Upper lobe of right lung (tissue), 1 donor: ENCODE results near the gene EFHC1. TPM values are rescaled to one million over a fixed set of nuclear protein-coding genes. Genes with fewer than 3 reads are reported as not detected.

Source experiments
- ATAC-seq: fragments of 200-7000 bp; cut with Tn5 transposase; one replicate; pipeline ENCODE4 v1.9.1; 2020; ENCODE audit warnings: mild to moderate bottlenecking, moderate library complexity
- DNase-seq: peaks from one replicate; pipeline ENCODE4 v3.0.0-alpha.2; 2020
- H3K27ac ChIP-seq: fragments of 200-600 bp; one replicate; pipeline ENCODE4 v1.8.0; 2022
- H3K27me3 ChIP-seq: fragments of 200-600 bp; one replicate; pipeline ENCODE4 v1.8.0; 2022; ENCODE audit warnings: mild to moderate bottlenecking
- H3K36me3 ChIP-seq: fragments of 200-600 bp; one replicate; pipeline ENCODE4 v1.8.0; 2022
- H3K4me1 ChIP-seq: fragments of 200-600 bp; one replicate; pipeline ENCODE4 v1.8.0; 2022
- H3K4me3 ChIP-seq: fragments of 200-600 bp; one replicate; pipeline ENCODE4 v1.8.0; 2022; ENCODE audit warnings: mild to moderate bottlenecking
- H3K9me3 ChIP-seq: fragments of 200-600 bp; one replicate; pipeline ENCODE4 v1.8.0; 2022
- intact Hi-C: fragments of 100-400 bp; cut with DNase I; formaldehyde crosslinking; loops from one replicate; pipeline ENCODE4 v1.11.0; 2022
- total RNA-seq: library from RNA; stranded (reverse); fragmentation: NEBNext Ultra II Directional; extraction: Animal tissue kit (Norgen Biotek cat#: 25700); gene quantifications from one replicate; pipeline ENCODE4 v1.2.1, GENCODE V29; 2021
- TF ChIP-seq, protein P1 (sequence below): fragments of 200-600 bp; IDR thresholded peaks from one replicate; pipeline ENCODE4 v1.8.0; 2022; ENCODE audit warnings: antibody characterized with exemption
- donor health status: DM: no; HTN: yes; CAD: no; lungs with severe emphysema.

EFHC1 gene
- total RNA-seq, 1 donor from 2014 or later = 16.8 TPM

DNA sequence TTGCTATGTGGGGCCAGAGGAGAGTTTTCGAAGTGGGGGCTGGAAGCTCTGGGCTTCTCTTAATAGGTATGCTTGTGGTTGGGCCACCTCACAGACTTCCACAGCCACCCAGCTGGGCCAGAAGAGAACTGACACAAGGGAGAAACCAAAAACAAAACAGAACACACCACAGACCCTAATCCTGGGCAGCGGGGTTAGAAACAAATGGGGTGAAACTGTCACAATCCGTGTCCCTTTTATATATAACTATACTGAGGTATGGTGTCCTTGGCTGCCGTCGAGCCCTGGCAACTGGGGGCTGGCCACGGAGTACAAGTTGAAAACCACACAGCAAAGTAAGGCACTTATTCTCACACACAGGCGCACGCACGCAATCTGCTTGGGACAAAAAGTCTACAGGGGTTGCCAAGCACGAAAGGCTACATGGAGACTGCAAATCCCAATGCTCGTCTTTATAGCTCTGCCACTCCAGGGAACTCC lies 78.4 kb downstream of the EFHC1 start:
- DNase-seq = no peak
- no peak for ATAC-seq
- Histone ChIP-seq H3K4me1 (peaks cover 4% of the 10 kb centered on the region), H3K36me3 (peaks cover 12% of the 10 kb centered on the region), H3K4me3 (no peak overlapping the region), H3K9me3 (no peaks in the 10 kb centered on the region), H3K27ac (no peak overlapping the region), H3K27me3 (no peaks in the 10 kb centered on the region)
- TF ChIP-seq, protein P1, sequence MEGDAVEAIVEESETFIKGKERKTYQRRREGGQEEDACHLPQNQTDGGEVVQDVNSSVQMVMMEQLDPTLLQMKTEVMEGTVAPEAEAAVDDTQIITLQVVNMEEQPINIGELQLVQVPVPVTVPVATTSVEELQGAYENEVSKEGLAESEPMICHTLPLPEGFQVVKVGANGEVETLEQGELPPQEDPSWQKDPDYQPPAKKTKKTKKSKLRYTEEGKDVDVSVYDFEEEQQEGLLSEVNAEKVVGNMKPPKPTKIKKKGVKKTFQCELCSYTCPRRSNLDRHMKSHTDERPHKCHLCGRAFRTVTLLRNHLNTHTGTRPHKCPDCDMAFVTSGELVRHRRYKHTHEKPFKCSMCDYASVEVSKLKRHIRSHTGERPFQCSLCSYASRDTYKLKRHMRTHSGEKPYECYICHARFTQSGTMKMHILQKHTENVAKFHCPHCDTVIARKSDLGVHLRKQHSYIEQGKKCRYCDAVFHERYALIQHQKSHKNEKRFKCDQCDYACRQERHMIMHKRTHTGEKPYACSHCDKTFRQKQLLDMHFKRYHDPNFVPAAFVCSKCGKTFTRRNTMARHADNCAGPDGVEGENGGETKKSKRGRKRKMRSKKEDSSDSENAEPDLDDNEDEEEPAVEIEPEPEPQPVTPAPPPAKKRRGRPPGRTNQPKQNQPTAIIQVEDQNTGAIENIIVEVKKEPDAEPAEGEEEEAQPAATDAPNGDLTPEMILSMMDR = no peak
- intact Hi-C loops = no loop called here

DNA sequence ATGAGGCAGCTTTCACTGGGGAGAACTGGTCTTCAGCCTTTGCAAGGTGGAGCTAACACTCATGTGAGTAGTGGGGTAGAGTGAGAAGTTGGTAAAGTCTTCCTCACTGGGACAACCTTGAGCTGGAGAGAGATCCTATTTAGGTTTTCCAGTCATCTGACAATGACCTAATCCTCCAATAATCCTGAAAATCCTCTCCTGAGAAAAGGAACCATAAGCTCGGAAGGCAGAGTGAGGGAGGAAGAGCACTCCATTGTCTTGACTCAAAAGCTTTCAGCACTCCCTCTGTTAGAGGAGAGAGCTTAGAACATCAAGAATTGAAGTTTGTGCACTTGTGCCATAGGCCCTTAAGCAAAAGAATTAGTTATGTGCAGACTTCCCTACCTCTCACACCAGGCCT lies 78.9 kb downstream of the EFHC1 start:
- H3K4me1 ChIP-seq = peaks cover 9% of the 10 kb centered on the region
- intact Hi-C loops = no loop called here
- ATAC-seq = no peak

DNA sequence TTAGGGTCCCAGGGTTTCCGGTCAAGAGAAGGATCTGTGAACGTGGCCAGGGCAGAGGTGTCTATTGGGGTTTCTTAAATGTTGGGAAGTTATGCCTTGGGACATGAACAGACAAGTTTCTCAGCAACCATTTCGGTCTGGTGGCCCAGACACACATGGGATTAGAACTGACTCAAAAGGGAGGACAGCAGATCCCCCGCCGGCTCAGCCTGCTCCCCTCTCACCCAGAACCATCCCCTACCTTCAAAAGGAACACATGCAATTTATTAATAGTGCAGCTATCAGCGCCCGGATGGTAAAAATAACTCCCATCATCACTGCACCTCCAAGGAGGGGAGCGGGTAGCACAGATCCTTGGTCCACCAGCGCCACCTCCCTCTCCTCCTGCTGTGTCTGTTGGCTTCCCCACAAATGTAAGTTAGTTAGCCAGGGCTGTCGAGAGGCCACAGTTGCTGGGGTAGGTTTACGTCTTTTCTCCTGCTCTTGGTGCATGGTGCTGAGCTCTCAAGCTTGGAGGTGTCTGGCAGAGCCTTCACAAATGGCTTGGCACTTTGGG lies 79.6 kb downstream of the EFHC1 start:
- no peak overlapping the region for H3K27ac ChIP-seq
- DNase-seq (no peak), ATAC-seq (no peak)
- peaks cover 12% of the 10 kb centered on the region for H3K36me3 ChIP-seq
- intact Hi-C loops = no loop called here
- TF ChIP-seq, protein P1 = no peak
- H3K9me3 ChIP-seq = no peaks in the 10 kb centered on the region
- peaks cover 16% of the 10 kb centered on the region for H3K4me1 ChIP-seq
- H3K27me3 ChIP-seq = no peaks in the 10 kb centered on the region
- no peak overlapping the region for H3K4me3 ChIP-seq

More for the DNA sequence above, 78.9 kb downstream of the EFHC1 start:
- Histone ChIP-seq H3K27me3 (no peaks in the 10 kb centered on the region), H3K27ac (no peak overlapping the region), H3K4me3 (no peak overlapping the region), H3K36me3 (peaks cover 12% of the 10 kb centered on the region), H3K9me3 (no peaks in the 10 kb centered on the region)
- no peak for DNase-seq
- TF ChIP-seq, protein P1 = no peak

DNA sequence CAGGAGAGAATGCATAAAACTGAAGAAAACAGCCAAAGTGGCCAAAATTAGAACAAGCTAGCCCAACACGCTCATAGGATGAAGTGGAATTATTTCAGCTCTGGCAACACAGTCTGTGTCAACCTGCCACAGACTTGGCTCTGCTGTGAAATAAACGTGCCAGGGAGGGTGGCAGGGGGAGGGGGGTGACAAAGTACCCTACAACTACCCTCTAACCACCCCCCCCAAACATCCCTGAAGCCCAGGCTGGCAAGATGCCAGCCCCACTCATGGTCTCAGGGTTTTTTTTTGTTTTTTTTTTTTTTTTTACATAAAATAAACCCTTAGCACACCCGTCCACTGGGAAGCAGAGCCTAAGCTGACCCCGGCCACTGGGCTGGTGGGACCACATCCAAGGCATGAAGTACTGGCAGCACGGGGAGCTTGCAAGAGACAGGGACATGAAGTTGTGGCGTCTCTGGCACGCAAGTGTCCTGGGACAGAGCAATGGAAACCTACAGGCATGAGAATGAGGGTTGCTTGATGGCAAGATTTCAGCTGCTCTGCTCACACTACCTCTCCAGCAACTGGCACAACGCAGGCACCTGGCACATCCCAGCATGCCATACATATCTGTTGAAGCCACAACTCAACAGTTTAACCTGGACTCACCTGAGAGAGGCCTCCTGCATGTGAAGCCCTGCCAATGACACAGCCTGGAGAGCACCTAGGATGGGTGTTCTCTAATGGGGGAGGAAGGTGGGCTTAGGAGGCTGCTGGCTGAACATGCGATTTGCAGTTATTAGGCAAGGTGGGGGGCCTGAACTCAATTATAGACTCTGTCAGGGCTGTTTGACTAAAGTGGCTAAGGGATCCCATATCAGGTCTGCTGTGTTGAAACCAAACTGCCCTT lies 80.3 kb downstream of the EFHC1 start:
- ATAC-seq (no peak), DNase-seq (no peak)
- peaks cover 12% of the 10 kb centered on the region for H3K36me3 ChIP-seq
- no peak overlapping the region for H3K27ac ChIP-seq
- TF ChIP-seq, protein P1 = no peak
- H3K4me1 ChIP-seq = peaks cover 20% of the 10 kb centered on the region
- intact Hi-C loops = no loop called here
- H3K4me3 ChIP-seq = no peak overlapping the region
- H3K27me3 ChIP-seq = no peaks in the 10 kb centered on the region
- H3K9me3 ChIP-seq = no peaks in the 10 kb centered on the region

DNA sequence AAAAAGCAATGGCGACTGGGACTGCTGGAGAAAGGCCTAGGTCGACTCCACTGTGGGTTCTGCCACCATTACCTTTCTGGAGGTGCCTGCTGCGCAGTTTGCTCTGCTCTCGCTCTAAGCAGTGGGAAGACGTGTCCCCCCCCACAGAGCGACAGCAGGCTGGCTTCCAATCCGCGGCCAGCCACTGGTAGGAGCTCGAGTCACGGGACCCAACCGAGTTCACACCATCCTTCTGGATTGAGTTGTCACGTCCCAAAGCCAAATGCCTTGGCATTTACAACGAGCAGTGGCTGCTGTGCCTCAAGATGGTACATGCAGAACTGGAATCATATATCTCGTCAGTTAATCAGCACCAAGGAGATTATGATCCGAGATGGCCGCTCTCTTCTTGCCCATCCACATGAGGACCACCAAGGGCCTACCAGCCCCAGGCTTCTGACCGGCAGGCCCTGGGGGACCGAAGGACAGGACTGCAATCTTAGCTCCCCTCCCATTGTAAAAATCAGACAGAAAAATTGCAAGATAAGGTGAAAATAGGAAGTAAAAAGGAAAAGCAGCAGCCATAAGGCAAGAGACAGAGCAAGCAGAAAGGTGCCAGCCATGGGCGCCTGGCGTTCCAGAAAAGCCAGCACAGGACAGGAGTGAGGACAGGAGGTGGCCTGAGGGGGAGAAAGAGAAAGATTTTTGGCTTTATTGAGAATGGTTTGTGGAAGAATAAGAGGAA lies 82.3 kb downstream of the EFHC1 start:
- TF ChIP-seq, protein P1 = no peak
- no peak for DNase-seq
- no peak for ATAC-seq
- Histone ChIP-seq H3K9me3 (no peaks in the 10 kb centered on the region), H3K36me3 (peaks cover 25% of the 10 kb centered on the region), H3K4me1 (peaks cover 20% of the 10 kb centered on the region), H3K4me3 (no peak overlapping the region), H3K27ac (no peak overlapping the region), H3K27me3 (no peaks in the 10 kb centered on the region)
- intact Hi-C loops = no loop called here
